GM21526 (cell line): ENCODE measurements around the gene SMIM34.
"Not testable (repeated sequence)": the region's sequence is repeated elsewhere in the genome, so short reads cannot be mapped to it uniquely, and the experiment has no call there.

Experiments used
- ATAC-seq: cut with Tn5 transposase; IDR thresholded peaks from one replicate; pipeline ENCODE4 v1.9.1; 2021; ENCODE audit warnings: moderate library complexity; ENCODE audit not compliant: unreplicated experiment, low FRiP score

Gene SMIM34

DNA sequence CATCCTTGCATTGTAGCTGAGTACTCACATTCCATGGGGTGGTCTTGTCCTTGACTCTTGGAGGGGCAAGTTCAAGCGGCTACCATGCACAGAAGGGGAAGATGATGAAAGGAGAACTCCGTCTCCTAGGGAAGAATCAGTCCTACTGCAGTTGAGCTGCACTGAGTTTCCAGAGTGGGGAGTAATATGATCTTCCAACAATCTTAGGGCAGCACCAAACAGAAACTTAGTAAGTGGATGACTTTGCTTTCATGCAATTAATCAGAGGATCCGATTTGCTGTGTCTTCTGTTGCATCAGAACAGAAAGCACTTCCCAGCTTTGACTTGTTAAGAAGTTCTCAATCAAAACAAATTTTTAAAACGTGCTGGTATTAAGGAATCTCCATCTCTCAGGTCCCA lies at the start of gene SMIM34:
Gene SMIM34 (minus strand): TSS at position 147 of the 400 bp plus-strand sequence. CDS start 112 bp downstream, at position 35.
- ATAC-seq, result not testable (repeated sequence)

DNA sequence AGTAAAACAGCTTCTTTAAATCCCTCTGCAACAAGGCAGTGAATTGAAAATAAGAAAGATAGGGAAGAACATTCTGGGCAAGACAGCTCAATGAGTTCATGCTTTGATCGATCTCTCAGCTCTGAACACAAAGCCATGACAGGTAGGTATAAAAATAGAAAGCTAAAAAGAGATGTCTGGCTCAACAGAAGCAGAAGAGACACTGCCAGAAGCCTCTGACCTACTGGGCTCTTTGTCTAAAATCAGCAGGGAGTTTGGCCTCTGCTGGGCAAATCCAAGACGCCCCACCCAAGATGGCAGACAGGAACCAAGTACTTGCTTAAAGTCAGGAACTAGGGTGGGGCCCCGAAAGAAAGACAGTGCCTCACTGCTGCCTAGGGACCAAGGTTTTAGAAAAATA lies 43.6 kb upstream of the SMIM34 start:
- ATAC-seq, result not testable (repeated sequence)

- ATAC-seq, result not testable (repeated sequence)
These were observed 35.7 kb upstream of the SMIM34 start for GRCh38 chr21:34459426-34459825.

- not testable (repeated sequence) for ATAC-seq
These were observed 34.5 kb upstream of the SMIM34 start for GRCh38 chr21:34458266-34458665.

GRCh38 chr21:34456180-34456579 lies 32.4 kb upstream of the SMIM34 start:
- ATAC-seq, result not testable (repeated sequence)

GRCh38 chr21:34455628-34456027 lies 31.9 kb upstream of the SMIM34 start:
- not testable (repeated sequence) for ATAC-seq

GRCh38 chr21:34447018-34447417 lies 23.3 kb upstream of the SMIM34 start:
- ATAC-seq, result not testable (repeated sequence)

GRCh38 chr21:34443486-34443885 lies 19.7 kb upstream of the SMIM34 start:
- not testable (repeated sequence) for ATAC-seq

DNA sequence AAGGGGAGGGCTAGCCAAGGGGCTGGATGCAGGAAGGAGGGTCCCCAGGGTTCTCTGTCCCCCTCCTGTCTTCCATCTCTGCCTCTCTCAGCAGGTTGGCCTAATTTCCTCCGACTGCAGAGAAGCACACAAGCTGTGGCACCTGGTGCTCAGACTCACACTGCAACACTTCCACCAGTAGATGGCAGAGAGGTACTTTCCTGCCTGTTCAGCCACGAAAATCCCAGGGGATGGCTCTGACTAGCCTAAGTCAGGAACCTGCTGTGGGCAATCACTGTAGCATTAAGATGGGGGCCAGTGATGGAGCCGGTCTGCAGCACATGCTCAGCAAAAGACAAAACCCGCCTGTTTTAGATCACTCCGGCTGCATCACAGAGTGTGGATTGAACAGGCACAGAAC lies 6.0 kb upstream of the SMIM34 start:
- not testable (repeated sequence) for ATAC-seq

DNA sequence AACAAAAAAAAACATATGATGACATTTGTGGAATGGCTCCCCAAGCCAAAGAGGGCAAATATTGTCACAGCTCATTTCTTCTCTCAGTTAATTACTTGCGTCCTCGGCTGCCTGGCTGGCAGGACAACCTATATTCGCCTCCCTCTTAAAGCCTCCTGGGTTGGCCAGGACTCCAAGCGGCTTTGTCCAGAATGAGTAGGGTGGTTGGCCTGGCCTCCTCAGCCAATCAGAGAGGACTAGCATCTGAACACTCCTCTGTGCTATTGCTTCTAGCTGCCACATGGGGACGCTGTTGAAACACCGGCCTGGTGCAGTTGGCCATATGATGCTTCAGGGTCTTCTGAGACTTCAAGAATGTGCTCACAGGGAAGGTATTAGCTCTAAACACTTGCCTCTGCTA lies 4.7 kb upstream of the SMIM34 start:
- ATAC-seq, result not testable (repeated sequence)

GRCh38 chr21:34427339-34427738 lies 3.6 kb upstream of the SMIM34 start:
- ATAC-seq, result not testable (repeated sequence)

GRCh38 chr21:34417448-34418077 lies 6.2 kb downstream of the SMIM34 start:
- ATAC-seq, result not testable (repeated sequence)

DNA sequence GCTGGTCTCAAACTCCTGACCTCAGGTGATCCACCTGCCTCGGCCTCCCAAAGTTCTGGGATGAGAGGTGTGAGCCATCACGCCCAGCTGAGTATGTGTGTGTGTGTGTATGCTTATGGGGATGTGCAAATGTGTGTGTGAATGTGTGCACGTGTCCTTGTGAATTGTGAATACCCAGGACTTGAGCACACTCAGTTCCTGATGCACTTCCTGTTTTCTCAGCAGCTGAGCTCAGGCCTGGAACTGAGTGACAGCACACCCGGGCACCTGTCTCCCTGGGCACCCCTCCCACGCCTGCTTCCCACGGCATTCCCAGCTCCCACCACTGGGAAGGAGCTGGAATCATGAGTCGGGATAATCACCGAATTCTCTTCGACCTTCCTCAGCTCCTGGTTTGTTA lies 16.5 kb downstream of the SMIM34 start:
- not testable (repeated sequence) for ATAC-seq

- not testable (repeated sequence) for ATAC-seq
These were observed 17.1 kb downstream of the SMIM34 start for GRCh38 chr21:34406676-34407075.

DNA sequence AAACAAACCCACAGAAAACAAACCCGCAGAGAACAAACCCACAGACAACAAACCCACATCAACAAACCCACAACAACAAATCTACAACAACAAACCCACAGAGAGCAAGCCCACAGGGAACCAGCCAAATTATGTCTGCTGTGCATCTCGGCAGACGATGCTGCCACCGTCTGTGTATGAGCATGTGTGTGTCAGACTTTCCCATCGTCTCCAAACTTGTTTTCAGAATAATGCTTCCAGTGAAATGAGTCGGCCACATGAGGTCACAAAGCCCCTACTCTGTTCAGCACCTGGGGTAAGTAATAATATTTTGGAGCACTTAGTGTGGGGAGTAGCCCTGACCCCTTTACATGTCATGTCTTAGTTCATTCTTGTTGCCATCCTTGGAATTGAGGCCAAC lies 17.6 kb downstream of the SMIM34 start:
- not testable (repeated sequence) for ATAC-seq

GRCh38 chr21:34405686-34406085 lies 18.1 kb downstream of the SMIM34 start:
- not testable (repeated sequence) for ATAC-seq

DNA sequence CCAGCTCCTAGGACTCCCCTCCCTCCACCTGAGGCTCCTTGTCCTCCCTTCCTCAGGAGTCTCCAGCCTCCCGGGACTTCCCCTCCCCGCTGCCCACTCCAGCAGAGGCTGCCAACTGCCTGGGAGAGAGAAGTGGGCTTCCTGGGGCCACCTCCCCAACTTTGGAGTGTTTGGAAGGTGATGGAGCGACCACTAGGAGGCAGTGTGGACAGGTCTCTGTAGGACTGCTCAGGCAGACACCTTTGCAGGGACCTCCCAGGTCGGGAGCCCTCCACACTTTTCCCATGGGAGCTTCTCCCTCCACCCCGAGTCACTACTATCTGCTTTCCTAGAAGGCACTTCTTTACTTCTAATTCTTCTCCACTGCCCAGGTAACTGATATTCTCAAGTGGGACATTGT lies 19.0 kb downstream of the SMIM34 start:
- not testable (repeated sequence) for ATAC-seq

- not testable (repeated sequence) for ATAC-seq
These were observed 23.2 kb downstream of the SMIM34 start for GRCh38 chr21:34400522-34400921.

GRCh38 chr21:34383724-34384415 lies 39.9 kb downstream of the SMIM34 start:
- peak; percentile 81 for ATAC-seq

DNA sequence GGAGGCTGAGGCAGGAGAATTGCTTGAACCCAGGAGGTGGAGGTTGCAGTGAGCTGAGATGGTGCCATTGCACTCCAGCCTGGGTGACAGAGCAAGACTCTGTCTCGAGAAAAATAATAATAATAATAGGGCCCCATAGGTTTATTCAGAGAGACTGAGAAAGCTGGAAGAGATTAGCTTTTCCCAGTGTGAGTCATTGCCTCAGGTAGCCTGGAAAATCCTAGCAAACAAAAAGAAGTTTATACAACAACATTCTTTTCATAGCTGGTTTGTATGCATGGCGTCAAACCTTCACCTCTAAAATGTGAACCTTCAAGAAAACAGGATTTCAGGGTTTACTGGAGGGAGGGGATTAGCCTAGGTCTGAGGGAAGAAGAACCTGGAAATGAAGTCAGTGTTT lies 40.6 kb downstream of the SMIM34 start:
- ATAC-seq, result not testable (repeated sequence)

GRCh38 chr21:34375619-34375972 lies 48.2 kb downstream of the SMIM34 start:
- peak; percentile 50 for ATAC-seq
